A549 (cell line): ENCODE measurements around the gene LIPH. TPM values are rescaled to one million over a fixed set of nuclear protein-coding genes. Genes with fewer than 3 reads are reported as not detected.

Experiments
- ATAC-seq, 2 experiments: fragments of 200-7000 bp in 1 of 2; fragments of >200 bp in 1 of 2; cut with Nextera tagmentation in 1 of 2; cut with Tn5 transposase in 1 of 2; 3 replicates each; pipeline versions ENCODE4 v1.8.0 to v1.9.1; 2018 to 2020; ENCODE audit warnings: mild to moderate bottlenecking in 1 of 2, moderate library complexity in 1 of 2
- CTCF ChIA-PET: fragments of 300-600 bp; sonication (Branson Sonifier 250); formaldehyde crosslinking; extraction: SDS; loops from one replicate; lab custom pipeline; 2021; ENCODE audit warnings: antibody characterized with exemption, inconsistent platforms; lab: Yijun Ruan, JAX
- POLR2A ChIA-PET: fragments of 350-600 bp; formaldehyde crosslinking; extraction: SDS; loops from one replicate; lab custom pipeline; 2021; ENCODE audit warnings: antibody characterized with exemption, inconsistent platforms; lab: Yijun Ruan, JAX
- DNase-seq, 2 experiments: peaks; one replicate each; pipeline versions ENCODE4 v3.0.0 to v3.0.0-alpha.2; 2011 to 2016; ENCODE audit warnings: low read depth in 1 of 2, low spot score in 1 of 2
- FAIRE-seq: peaks from 2 replicates; lab custom pipeline; 2011; peaks lifted over from hg19 to GRCh38; lab: Jason Lieb, UNC
- H3K27ac ChIP-seq, 2 experiments: fragments of >200 bp; sonication (Bioruptor Twin); formaldehyde crosslinking; 3 replicates each; pipeline ENCODE4 v1.5.1; 2016 to 2017
- H3K4me1 ChIP-seq: fragments of >200 bp; sonication (Bioruptor Twin); formaldehyde crosslinking; 3 replicates; pipeline ENCODE4 v1.6.1; 2016
- H3K4me2 ChIP-seq: fragments of >200 bp; sonication (Bioruptor Twin); formaldehyde crosslinking; 3 replicates; pipeline ENCODE4 v1.6.1; 2016
- H3K4me3 ChIP-seq: fragments of >200 bp; sonication (Bioruptor Twin); formaldehyde crosslinking; 3 replicates; pipeline ENCODE4 v1.5.1; 2016
- H3K9me3 ChIP-seq: fragments of >200 bp; sonication (Bioruptor Twin); formaldehyde crosslinking; 3 replicates; pipeline ENCODE4 v1.6.1; 2016
- CBX8 ChIP-seq: fragments of 200-600 bp; sonication (generic); IDR thresholded peaks from 2 replicates; pipeline ENCODE4 v1.6.1; 2016
- CEBPB ChIP-seq, 2 experiments: fragments of >200 bp in 1 of 2; sonication (Bioruptor Twin) in 1 of 2; formaldehyde crosslinking in 1 of 2; IDR thresholded peaks; 2 replicates each; pipeline ENCODE4 v1.6.1; 2012 to 2016
- CHD4 ChIP-seq: fragments of 200-600 bp; sonication (generic); IDR thresholded peaks from 2 replicates; pipeline ENCODE4 v1.6.1; 2016; ENCODE audit warnings: antibody characterized with exemption, mild to moderate bottlenecking, borderline replicate concordance
- EP300 ChIP-seq, 2 experiments: fragments of >200 bp; sonication (Bioruptor Twin); formaldehyde crosslinking; IDR thresholded peaks; 2 replicates in 1 of 2; 3 replicates in 1 of 2; pipeline ENCODE4 v1.6.1; 2016 to 2017
- ESRRA ChIP-seq: fragments of 150-350 bp; IDR thresholded peaks from 2 replicates; pipeline ENCODE4 v1.6.1; 2014; ENCODE audit warnings: mild to moderate bottlenecking, low read length, borderline replicate concordance
- FOSB ChIP-seq: fragments of 250-450 bp; sonication (Bioruptor Pico); IDR thresholded peaks from 2 replicates; pipeline ENCODE4 v1.5.0; 2020; ENCODE audit warnings: mild to moderate bottlenecking, moderate library complexity
- FOSL2 ChIP-seq, 2 experiments: fragments of 450-650 bp in 1 of 2; fragments of >200 bp in 1 of 2; sonication (Bioruptor Twin) in 1 of 2; formaldehyde crosslinking; IDR thresholded peaks; 2 replicates each; pipeline versions ENCODE4 v1.5.0 to v1.6.1; 2016 to 2020; ENCODE audit warnings: mild to moderate bottlenecking in 1 of 2, moderate library complexity in 1 of 2
- FOXS1 ChIP-seq: fragments of 250-450 bp; sonication (Bioruptor Pico); IDR thresholded peaks from 2 replicates; pipeline ENCODE4 v1.5.0; 2020; ENCODE audit warnings: mild to moderate bottlenecking, moderate library complexity
- HEYL ChIP-seq: fragments of 250-450 bp; sonication (Bioruptor Pico); IDR thresholded peaks from 2 replicates; pipeline ENCODE4 v1.8.0; 2021; ENCODE audit warnings: mild to moderate bottlenecking, moderate library complexity
- HOXA7 ChIP-seq: fragments of 250-450 bp; sonication (Bioruptor Pico); IDR thresholded peaks from 2 replicates; pipeline ENCODE4 v1.5.0; 2020; ENCODE audit warnings: mild to moderate bottlenecking, moderate library complexity
- JUN ChIP-seq, 2 experiments: fragments of >200 bp; sonication (Bioruptor Twin); formaldehyde crosslinking; IDR thresholded peaks; 2 replicates in 1 of 2; 3 replicates in 1 of 2; pipeline ENCODE4 v1.6.1; 2016 to 2017
- JUNB ChIP-seq: fragments of >200 bp; sonication (Bioruptor Twin); formaldehyde crosslinking; IDR thresholded peaks from 2 replicates; pipeline ENCODE4 v1.6.1; 2016
- KDM1A ChIP-seq: fragments of 200-600 bp; sonication (generic); IDR thresholded peaks from 2 replicates; pipeline ENCODE4 v1.6.1; 2016; ENCODE audit warnings: low read depth, mild to moderate bottlenecking
- KDM5A ChIP-seq: fragments of 200-600 bp; sonication (generic); IDR thresholded peaks from 2 replicates; pipeline ENCODE4 v1.6.1; 2016; ENCODE audit warnings: antibody characterized with exemption, mild to moderate bottlenecking
- MAZ ChIP-seq: fragments of 150-350 bp; IDR thresholded peaks from 2 replicates; pipeline ENCODE4 v1.6.1; 2014; ENCODE audit warnings: antibody characterized with exemption, low read depth, low read length, borderline replicate concordance
- NFE2L2 ChIP-seq: fragments of 150-350 bp; conservative IDR thresholded peaks from 2 replicates; pipeline ENCODE4 v1.6.1; 2014; ENCODE audit warnings: low read length
- PHF8 ChIP-seq: fragments of 200-600 bp; sonication (generic); IDR thresholded peaks from 2 replicates; pipeline ENCODE4 v1.6.1; 2016; ENCODE audit warnings: low read depth, mild to moderate bottlenecking, antibody characterized with exemption, moderate library complexity, borderline replicate concordance
- POLR2A ChIP-seq: IDR thresholded peaks from 2 replicates; pipeline ENCODE4 v1.6.1; 2012; ENCODE audit warnings: mild to moderate bottlenecking, low read length
- RCOR1 ChIP-seq: fragments of 150-350 bp; IDR thresholded peaks from 2 replicates; pipeline ENCODE4 v1.6.1; 2014; ENCODE audit warnings: antibody characterized with exemption, low read length, low read depth
- RFX5 ChIP-seq: fragments of 450-650 bp; IDR thresholded peaks from 2 replicates; pipeline ENCODE4 v1.7.1; 2014; ENCODE audit warnings: antibody characterized with exemption, mild to moderate bottlenecking, moderate library complexity
- SMC3 ChIP-seq: fragments of >200 bp; sonication (Bioruptor Twin); formaldehyde crosslinking; IDR thresholded peaks from 3 replicates; pipeline ENCODE4 v1.6.1; 2018; ENCODE audit warnings: inconsistent platforms
- SREBF2 ChIP-seq: fragments of 450-650 bp; IDR thresholded peaks from 2 replicates; pipeline ENCODE4 v1.6.1; 2014; ENCODE audit warnings: mild to moderate bottlenecking, moderate library complexity
- TFCP2L1 ChIP-seq: fragments of 250-450 bp; sonication (Bioruptor Pico); IDR thresholded peaks from 2 replicates; pipeline ENCODE4 v1.5.0; 2021; ENCODE audit warnings: mild to moderate bottlenecking
- ZC3H11A ChIP-seq: fragments of 450-650 bp; IDR thresholded peaks from 2 replicates; pipeline ENCODE4 v1.6.1; 2014; ENCODE audit warnings: antibody characterized with exemption, mild to moderate bottlenecking
- ZFP36 ChIP-seq: fragments of 450-650 bp; IDR thresholded peaks from 2 replicates; pipeline ENCODE4 v1.6.1; 2014; ENCODE audit warnings: borderline replicate concordance; ENCODE audit not compliant: partially characterized antibody
- ZNF302 ChIP-seq: fragments of 250-450 bp; sonication (Bioruptor Pico); IDR thresholded peaks from 2 replicates; pipeline ENCODE4 v1.9.0; 2021; ENCODE audit warnings: inconsistent platforms, mild to moderate bottlenecking, moderate library complexity
- WGBS: methylation state at CpG from one replicate; pipeline ENCODE4 v1.1.6; 2017; ENCODE audit errors: missing lambda C conversion rate; 5-methylcytosine and 5-hydroxymethylcytosine counted together
- polyA plus RNA-seq, 4 experiments: library from polyadenylated mRNA; depleted of rRNA in 3 of 4; stranded (reverse); fragments of >200 nt; fragmentation: RNase III in 1 of 4; extraction: RNeasy Plus Mini Kit Qiagen cat#74134 plus additional on column Dnase treatment in 1 of 4; gene quantifications; 2 replicates in 3 of 4; 3 replicates in 1 of 4; pipeline ENCODE4 v1.2.3, GENCODE V29; 2011 to 2017
- TF ChIP-seq, protein P1 (sequence below): fragments of 250-450 bp; sonication (Bioruptor Pico); IDR thresholded peaks from 2 replicates; pipeline ENCODE4 v1.5.0; 2020; ENCODE audit warnings: low read depth, mild to moderate bottlenecking, moderate library complexity
- TF ChIP-seq, protein P2 (sequence below): fragments of >200 bp; sonication (Bioruptor Twin); formaldehyde crosslinking; IDR thresholded peaks from 3 replicates; pipeline ENCODE4 v1.6.1; 2016
- TF ChIP-seq, protein P3 (sequence below): IDR thresholded peaks from 2 replicates; pipeline ENCODE4 v1.6.1; 2012
- TF ChIP-seq, protein P4 (sequence below): fragments of 450-650 bp; IDR thresholded peaks from 2 replicates; pipeline ENCODE4 v1.6.1; 2014; ENCODE audit warnings: antibody characterized with exemption
- TF ChIP-seq, protein P5 (sequence below): fragments of >200 bp; sonication (Bioruptor Twin); formaldehyde crosslinking; IDR thresholded peaks from 3 replicates; pipeline ENCODE4 v1.5.1; 2016

Gene LIPH
- polyA plus RNA-seq, 2 of the 4 experiments (the other 2 are of a cell fraction) = 6.9 to 34.9 TPM

DNA sequence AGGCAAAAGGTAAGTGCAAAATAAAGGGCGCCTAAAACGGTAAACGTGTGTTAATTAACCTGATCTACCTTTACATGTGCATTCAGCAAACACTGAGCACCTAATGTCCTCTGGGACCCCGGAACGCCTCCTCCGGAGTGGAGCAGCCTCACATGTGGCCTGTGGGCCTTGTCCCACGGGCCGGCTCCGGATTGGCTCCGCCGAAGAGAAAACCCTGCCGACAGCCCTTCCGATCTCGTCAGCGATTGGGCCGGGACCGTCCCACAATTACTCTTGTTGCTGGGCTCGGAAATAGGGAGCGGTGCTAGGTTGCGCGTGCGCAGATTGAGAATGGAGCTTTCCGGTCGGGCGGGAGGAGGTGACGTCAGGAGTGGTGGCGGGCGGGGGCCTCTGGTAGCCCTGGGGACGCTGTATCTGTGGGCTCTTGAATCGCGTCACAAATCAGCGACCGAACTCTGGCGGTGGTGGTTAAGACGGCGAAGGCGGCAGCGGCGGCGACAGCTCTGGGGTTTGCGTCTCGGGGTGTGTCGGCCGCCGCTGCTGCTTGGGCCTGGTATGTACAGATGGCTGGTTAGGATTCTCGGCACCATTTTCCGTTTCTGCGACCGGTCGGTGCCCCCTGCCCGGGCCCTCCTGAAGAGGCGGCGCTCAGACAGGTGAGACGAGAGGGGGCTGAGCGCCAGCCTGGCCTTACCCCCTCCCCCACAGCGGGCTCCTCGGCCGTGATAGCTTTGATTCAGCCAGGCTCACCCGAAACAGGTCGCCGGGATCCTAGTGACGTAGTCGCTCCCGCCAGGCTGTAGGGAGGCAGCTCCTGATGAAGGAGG, 33.7 kb upstream of the LIPH start, which contains the start of gene SENP2:
Gene SENP2 (plus strand): TSS at position 437 of the 827 bp plus-strand sequence. CDS start 119 bp downstream, at position 556.
- ATAC-seq = peak; percentile 99
- TF ChIP-seq, protein P1, sequence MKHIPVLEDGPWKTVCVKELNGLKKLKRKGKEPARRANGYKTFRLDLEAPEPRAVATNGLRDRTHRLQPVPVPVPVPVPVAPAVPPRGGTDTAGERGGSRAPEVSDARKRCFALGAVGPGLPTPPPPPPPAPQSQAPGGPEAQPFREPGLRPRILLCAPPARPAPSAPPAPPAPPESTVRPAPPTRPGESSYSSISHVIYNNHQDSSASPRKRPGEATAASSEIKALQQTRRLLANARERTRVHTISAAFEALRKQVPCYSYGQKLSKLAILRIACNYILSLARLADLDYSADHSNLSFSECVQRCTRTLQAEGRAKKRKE (CRISPR knock-in tag) = no peak
- TF ChIP-seq EP300 (IDR thresholded peaks at IDR 0.05) (no peak), FOSB (CRISPR knock-in tag) (no peak), PHF8 (peak; percentile 77; the same call in 1 of the 2 replicates), JUN (IDR thresholded peaks at IDR 0.05) (peak in 1 of 2 experiments; percentile 64; a peak in 2 of 5 replicates), SMC3 (no peak), NFE2L2 (no peak), HEYL (no peak), KDM5A (peak; percentile 68), POLR2A (peak; percentile 35), FOXS1 (CRISPR knock-in tag) (no peak), MAZ (0 out of 2 replicates have a peak, but pooled peaks have one; percentile 59), RCOR1 (no peak), SREBF2 (no peak), RFX5 (peak; percentile 94), CBX8 (no peak), KDM1A (no peak)
- TF ChIP-seq, protein P2, sequence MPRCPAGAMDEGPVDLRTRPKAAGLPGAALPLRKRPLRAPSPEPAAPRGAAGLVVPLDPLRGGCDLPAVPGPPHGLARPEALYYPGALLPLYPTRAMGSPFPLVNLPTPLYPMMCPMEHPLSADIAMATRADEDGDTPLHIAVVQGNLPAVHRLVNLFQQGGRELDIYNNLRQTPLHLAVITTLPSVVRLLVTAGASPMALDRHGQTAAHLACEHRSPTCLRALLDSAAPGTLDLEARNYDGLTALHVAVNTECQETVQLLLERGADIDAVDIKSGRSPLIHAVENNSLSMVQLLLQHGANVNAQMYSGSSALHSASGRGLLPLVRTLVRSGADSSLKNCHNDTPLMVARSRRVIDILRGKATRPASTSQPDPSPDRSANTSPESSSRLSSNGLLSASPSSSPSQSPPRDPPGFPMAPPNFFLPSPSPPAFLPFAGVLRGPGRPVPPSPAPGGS = peak; percentile 36; the same call in 1 of the 3 replicates
- TF ChIP-seq, protein P3, sequence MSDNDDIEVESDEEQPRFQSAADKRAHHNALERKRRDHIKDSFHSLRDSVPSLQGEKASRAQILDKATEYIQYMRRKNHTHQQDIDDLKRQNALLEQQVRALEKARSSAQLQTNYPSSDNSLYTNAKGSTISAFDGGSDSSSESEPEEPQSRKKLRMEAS = peak; percentile 88
- TF ChIP-seq, protein P4, sequence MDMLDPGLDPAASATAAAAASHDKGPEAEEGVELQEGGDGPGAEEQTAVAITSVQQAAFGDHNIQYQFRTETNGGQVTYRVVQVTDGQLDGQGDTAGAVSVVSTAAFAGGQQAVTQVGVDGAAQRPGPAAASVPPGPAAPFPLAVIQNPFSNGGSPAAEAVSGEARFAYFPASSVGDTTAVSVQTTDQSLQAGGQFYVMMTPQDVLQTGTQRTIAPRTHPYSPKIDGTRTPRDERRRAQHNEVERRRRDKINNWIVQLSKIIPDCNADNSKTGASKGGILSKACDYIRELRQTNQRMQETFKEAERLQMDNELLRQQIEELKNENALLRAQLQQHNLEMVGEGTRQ = peak; percentile 37; the same call in 1 of the 2 replicates
- Histone ChIP-seq H3K4me1 (peaks cover 6% of the 10 kb centered on the region; the same call in 1 of the 3 replicates), H3K4me2 (peak within 1 kb of the TSS; percentile 90), H3K9me3 (no peaks in the 10 kb centered on the region), H3K4me3 (peak within 1 kb of the TSS; percentile 80), H3K27ac (peak within 1 kb of the TSS; percentile 81 to 91)
- no peak for FAIRE-seq
- peak; percentile 90 to 98 for DNase-seq
- 2% methylated on average over 21 of the region's 64 CpGs for WGBS
- POLR2A ChIA-PET = interaction anchor here (0.5 to 1.7 kb wide), 16 partner anchors 10 to 352 kb away, joined by 3 to 11 read pairs (median 3); partner anchors contain the start of genes EHHADH, LIPH, TMEM41A and TRA2B
- CTCF ChIA-PET = interaction anchor here (0.7 to 4.3 kb wide), 6 partner anchors 11 to 711 kb away, joined by 3 to 16 read pairs (median 3); no protein-coding TSS in a partner anchor

DNA sequence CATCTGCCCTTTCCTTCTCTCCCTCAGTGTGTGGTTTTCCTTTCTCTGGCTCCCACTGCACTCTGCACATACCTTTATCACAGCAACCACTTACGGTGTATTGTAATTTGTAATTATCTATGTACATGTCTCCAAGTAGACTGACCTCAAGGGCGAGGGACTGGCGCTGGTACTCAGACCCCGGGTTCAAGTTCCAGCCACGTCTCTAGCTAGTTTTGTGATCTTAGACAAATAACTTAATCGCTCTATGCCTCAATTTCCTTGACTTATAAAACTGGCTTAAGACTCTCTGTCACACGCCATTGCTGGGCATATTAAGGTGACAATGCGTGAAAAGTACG, 33.1 kb upstream of the LIPH start:
- DNase-seq (no peak), FAIRE-seq (no peak), ATAC-seq (peak in 1 of 2 experiments; percentile 4; a peak in 1 of 6 replicates)
- ChIA-PET POLR2A (interaction anchor here (0.6 to 1.7 kb wide), 11 partner anchors 11 to 345 kb away, joined by 3 to 11 read pairs (median 3); partner anchors contain the start of genes LIPH and TMEM41A), CTCF (interaction anchor here (0.7 to 4.3 kb wide), 3 partner anchors 10 to 710 kb away, joined by 3 to 16 read pairs (median 3); no protein-coding TSS in a partner anchor)
- no peaks in the 10 kb centered on the region for H3K9me3 ChIP-seq
- 32% methylated on average over 9 of the region's 9 CpGs for WGBS
- H3K27ac ChIP-seq = peak overlapping the region; percentile 58 to 78
- H3K4me2 ChIP-seq = peak overlapping the region; percentile 90
- H3K4me1 ChIP-seq = peaks cover 6% of the 10 kb centered on the region; the same call in 1 of the 3 replicates
- peak overlapping the region; percentile 45 for H3K4me3 ChIP-seq
- TF ChIP-seq CEBPB (IDR thresholded peaks at IDR 0.05) (no peak), HEYL (no peak), HOXA7 (no peak), PHF8 (no peak), ZNF302 (no peak), TFCP2L1 (CRISPR knock-in tag) (no peak), FOSL2 (IDR thresholded peaks at IDR 0.05) (no peak), FOSL2 (CRISPR knock-in tag; IDR thresholded peaks at IDR 0.05) (no peak), FOSB (CRISPR knock-in tag) (no peak), ZC3H11A (no peak), ESRRA (no peak), CHD4 (no peak), JUNB (no peak), MAZ (no peak), ZFP36 (no peak)
- TF ChIP-seq, protein P5, sequence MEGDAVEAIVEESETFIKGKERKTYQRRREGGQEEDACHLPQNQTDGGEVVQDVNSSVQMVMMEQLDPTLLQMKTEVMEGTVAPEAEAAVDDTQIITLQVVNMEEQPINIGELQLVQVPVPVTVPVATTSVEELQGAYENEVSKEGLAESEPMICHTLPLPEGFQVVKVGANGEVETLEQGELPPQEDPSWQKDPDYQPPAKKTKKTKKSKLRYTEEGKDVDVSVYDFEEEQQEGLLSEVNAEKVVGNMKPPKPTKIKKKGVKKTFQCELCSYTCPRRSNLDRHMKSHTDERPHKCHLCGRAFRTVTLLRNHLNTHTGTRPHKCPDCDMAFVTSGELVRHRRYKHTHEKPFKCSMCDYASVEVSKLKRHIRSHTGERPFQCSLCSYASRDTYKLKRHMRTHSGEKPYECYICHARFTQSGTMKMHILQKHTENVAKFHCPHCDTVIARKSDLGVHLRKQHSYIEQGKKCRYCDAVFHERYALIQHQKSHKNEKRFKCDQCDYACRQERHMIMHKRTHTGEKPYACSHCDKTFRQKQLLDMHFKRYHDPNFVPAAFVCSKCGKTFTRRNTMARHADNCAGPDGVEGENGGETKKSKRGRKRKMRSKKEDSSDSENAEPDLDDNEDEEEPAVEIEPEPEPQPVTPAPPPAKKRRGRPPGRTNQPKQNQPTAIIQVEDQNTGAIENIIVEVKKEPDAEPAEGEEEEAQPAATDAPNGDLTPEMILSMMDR = no peak
- TF ChIP-seq, protein P4 = no peak
